Neural progenitor cell (in vitro differentiated cells): Measurements from ENCODE around the gene GHRHR. TPM values are rescaled to one million over a fixed set of nuclear protein-coding genes. Genes with fewer than 3 reads are reported as not detected.

Experiments used
- DNase-seq: peaks from one replicate; pipeline ENCODE4 v3.0.0-alpha.2; 2016; ENCODE audit warnings: low spot score
- H2AFZ ChIP-seq: fragments of 200-600 bp; sonication (generic); replicated peaks from 2 replicates; pipeline ENCODE4 v1.6.1; 2016; ENCODE audit warnings: antibody characterized with exemption
- H3F3A ChIP-seq: fragments of 200-600 bp; sonication (generic); 2 replicates; pipeline ENCODE4 v1.6.1; 2016; ENCODE audit warnings: antibody characterized with exemption, low read depth
- H3K27ac ChIP-seq: fragments of 200-600 bp; sonication (generic); 2 replicates; pipeline ENCODE4 v1.5.1; 2016; ENCODE audit warnings: mild to moderate bottlenecking
- H3K27me3 ChIP-seq: fragments of 200-600 bp; sonication (generic); 2 replicates; pipeline ENCODE4 v1.6.1; 2016; ENCODE audit warnings: mild to moderate bottlenecking, moderate library complexity
- H3K36me3 ChIP-seq: fragments of 200-600 bp; sonication (generic); 2 replicates; pipeline ENCODE4 v1.5.1; 2016
- H3K4me1 ChIP-seq: fragments of 200-600 bp; sonication (generic); 2 replicates; pipeline ENCODE4 v1.6.1; 2016; ENCODE audit warnings: mixed run types
- H3K4me2 ChIP-seq: fragments of 200-600 bp; sonication (generic); 2 replicates; pipeline ENCODE4 v1.6.1; 2016
- H3K4me3 ChIP-seq: fragments of 200-600 bp; sonication (generic); 2 replicates; pipeline ENCODE4 v1.5.1; 2016
- H3K79me2 ChIP-seq: fragments of 200-600 bp; sonication (generic); 2 replicates; pipeline ENCODE4 v1.6.1; 2016; ENCODE audit warnings: low read depth
- H3K9ac ChIP-seq: fragments of 200-600 bp; sonication (generic); 2 replicates; pipeline ENCODE4 v1.6.1; 2016
- H3K9me3 ChIP-seq: fragments of 200-600 bp; sonication (generic); 2 replicates; pipeline ENCODE4 v1.5.1; 2016; ENCODE audit warnings: low read depth
- H4K20me1 ChIP-seq: fragments of 200-600 bp; sonication (generic); 2 replicates; pipeline ENCODE4 v1.6.1; 2016; ENCODE audit warnings: low read depth
- H3K27ac Mint-ChIP-seq: 3 replicates; pipeline ENCODE4 v1.8.0; 2021; ENCODE audit warnings: mixed read lengths
- H3K27me3 Mint-ChIP-seq: 2 replicates; pipeline ENCODE4 v1.8.0; 2022; ENCODE audit warnings: low read depth, mild to moderate bottlenecking, inconsistent platforms, moderate library complexity, mixed read lengths; ENCODE audit not compliant: insufficient read depth
- H3K36me3 Mint-ChIP-seq: 3 replicates; pipeline ENCODE4 v1.8.0; 2021; ENCODE audit warnings: mixed read lengths
- H3K4me1 Mint-ChIP-seq: 3 replicates; pipeline ENCODE4 v1.8.0; 2021; ENCODE audit warnings: mixed read lengths
- H3K4me3 Mint-ChIP-seq: 3 replicates; pipeline ENCODE4 v1.8.0; 2021; ENCODE audit warnings: mild to moderate bottlenecking, moderate library complexity, mixed read lengths
- H3K9me3 Mint-ChIP-seq: 3 replicates; pipeline ENCODE4 v1.8.0; 2020; ENCODE audit warnings: mixed read lengths
- EZH2 ChIP-seq: fragments of 200-600 bp; sonication (generic); IDR thresholded peaks from 2 replicates; pipeline ENCODE4 v1.6.1; 2017; ENCODE audit warnings: antibody characterized with exemption, mild to moderate bottlenecking, moderate library complexity
- EZH2phosphoT487 ChIP-seq: fragments of 200-600 bp; sonication (generic); IDR thresholded peaks from 2 replicates; pipeline ENCODE4 v1.6.1; 2017; ENCODE audit warnings: antibody characterized with exemption
- total RNA-seq: library from RNA; depleted of rRNA; stranded (reverse); fragments of >200 nt; gene quantifications from 2 replicates; pipeline ENCODE4 v1.2.3, GENCODE V29; 2015; ENCODE audit warnings: low replicate concordance
- TF ChIP-seq, protein P1 (sequence below): fragments of 200-600 bp; sonication (generic); IDR thresholded peaks from 2 replicates; pipeline ENCODE4 v1.5.1; 2017; ENCODE audit warnings: antibody characterized with exemption, mild to moderate bottlenecking

GHRHR gene
- total RNA-seq, 1 donor from 2014 or later = not detected

DNA sequence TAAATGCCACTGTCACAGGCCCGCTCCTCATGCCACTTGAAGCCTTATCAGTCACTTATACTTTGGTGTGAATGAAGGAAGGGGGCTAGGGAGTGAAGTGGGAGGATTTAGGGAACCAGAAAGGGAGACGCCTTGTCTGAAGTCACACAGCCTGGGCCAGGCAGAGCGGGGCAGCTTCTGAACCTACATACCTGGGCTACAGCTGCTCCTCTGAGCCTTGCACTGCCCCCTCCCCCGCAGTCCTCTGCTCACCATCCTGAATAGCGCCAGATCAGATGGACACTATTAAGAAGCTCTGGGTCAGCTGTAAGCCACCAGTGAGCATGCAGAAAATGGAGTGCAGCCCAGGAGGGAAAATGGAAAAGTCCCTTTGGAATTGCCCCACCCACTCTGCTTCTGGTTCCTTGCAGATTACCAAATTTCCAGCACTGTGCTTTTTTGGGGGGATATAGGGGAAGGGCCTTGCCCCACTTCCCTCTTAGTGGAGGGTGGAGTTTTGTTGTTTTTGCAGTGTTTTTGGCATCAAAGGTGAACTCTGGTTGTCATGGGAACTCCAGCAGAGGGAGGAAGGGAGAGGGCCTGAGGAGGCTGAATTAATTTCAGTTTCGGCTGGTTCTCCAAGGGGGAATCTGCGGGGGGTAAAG lies 53.4 kb downstream of the GHRHR start:
- H3K9ac ChIP-seq = no peak overlapping the region
- H3K27me3 ChIP-seq = no peaks in the 10 kb centered on the region
- H3K79me2 ChIP-seq = no peaks in the 10 kb centered on the region
- Mint-ChIP-seq H3K9me3 (no peaks in the 10 kb centered on the region), H3K4me1 (peaks cover 34% of the 10 kb centered on the region), H3K27ac (peak overlapping the region; percentile 63), H3K36me3 (no peaks in the 10 kb centered on the region), H3K4me3 (no peak overlapping the region), H3K27me3 (peaks cover 16% of the 10 kb centered on the region)
- H3K27ac ChIP-seq = no peak overlapping the region
- no peak for DNase-seq
- H3K4me3 ChIP-seq = no peak overlapping the region
- no peaks in the 10 kb centered on the region for H3K36me3 ChIP-seq
- peaks cover 4% of the 10 kb centered on the region for H3K4me1 ChIP-seq
- H4K20me1 ChIP-seq = no peaks in the 10 kb centered on the region
- TF ChIP-seq, protein P1, sequence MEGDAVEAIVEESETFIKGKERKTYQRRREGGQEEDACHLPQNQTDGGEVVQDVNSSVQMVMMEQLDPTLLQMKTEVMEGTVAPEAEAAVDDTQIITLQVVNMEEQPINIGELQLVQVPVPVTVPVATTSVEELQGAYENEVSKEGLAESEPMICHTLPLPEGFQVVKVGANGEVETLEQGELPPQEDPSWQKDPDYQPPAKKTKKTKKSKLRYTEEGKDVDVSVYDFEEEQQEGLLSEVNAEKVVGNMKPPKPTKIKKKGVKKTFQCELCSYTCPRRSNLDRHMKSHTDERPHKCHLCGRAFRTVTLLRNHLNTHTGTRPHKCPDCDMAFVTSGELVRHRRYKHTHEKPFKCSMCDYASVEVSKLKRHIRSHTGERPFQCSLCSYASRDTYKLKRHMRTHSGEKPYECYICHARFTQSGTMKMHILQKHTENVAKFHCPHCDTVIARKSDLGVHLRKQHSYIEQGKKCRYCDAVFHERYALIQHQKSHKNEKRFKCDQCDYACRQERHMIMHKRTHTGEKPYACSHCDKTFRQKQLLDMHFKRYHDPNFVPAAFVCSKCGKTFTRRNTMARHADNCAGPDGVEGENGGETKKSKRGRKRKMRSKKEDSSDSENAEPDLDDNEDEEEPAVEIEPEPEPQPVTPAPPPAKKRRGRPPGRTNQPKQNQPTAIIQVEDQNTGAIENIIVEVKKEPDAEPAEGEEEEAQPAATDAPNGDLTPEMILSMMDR = no peak
- no peaks in the 10 kb centered on the region for H3K9me3 ChIP-seq
- no peak overlapping the region for H2AFZ ChIP-seq
- H3K4me2 ChIP-seq = peak overlapping the region; percentile 6
- no peaks in the 10 kb centered on the region for H3F3A ChIP-seq

DNA sequence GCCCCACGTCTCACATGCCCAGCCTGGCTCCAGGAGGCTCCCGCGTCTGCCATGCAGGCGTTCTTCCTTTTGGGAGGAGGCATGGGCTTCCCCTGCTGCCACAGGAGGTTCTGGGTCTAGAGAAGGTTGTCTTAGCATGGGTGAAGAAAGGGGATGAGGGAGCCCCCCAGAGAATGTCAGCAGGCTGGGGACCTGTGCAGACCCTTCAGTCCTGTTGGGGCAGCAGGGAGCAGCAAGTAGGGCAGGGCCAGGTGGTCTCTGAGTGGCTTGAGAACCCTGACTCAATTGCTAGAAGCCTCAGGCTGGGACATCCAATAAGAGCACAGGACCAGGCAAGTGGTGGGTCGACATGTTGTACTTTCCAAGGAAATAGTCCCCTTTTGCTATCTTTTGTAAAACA lies 54.0 kb downstream of the GHRHR start:
- DNase-seq = no peak
- Mint-ChIP-seq H3K36me3 (no peaks in the 10 kb centered on the region), H3K27me3 (peaks cover 18% of the 10 kb centered on the region), H3K4me3 (no peak overlapping the region), H3K9me3 (no peaks in the 10 kb centered on the region), H3K4me1 (peaks cover 38% of the 10 kb centered on the region), H3K27ac (no peak overlapping the region)
- no peak overlapping the region for H3K9ac ChIP-seq
- no peak overlapping the region for H3K4me3 ChIP-seq
- H3K79me2 ChIP-seq = no peaks in the 10 kb centered on the region
- peak overlapping the region; percentile 6 for H3K4me2 ChIP-seq
- no peaks in the 10 kb centered on the region for H3K9me3 ChIP-seq
- H3F3A ChIP-seq = no peaks in the 10 kb centered on the region
- H4K20me1 ChIP-seq = no peaks in the 10 kb centered on the region
- H3K36me3 ChIP-seq = no peaks in the 10 kb centered on the region
- no peak overlapping the region for H2AFZ ChIP-seq
- H3K27ac ChIP-seq = no peak overlapping the region
- TF ChIP-seq EZH2 = no peak
- no peak for TF ChIP-seq EZH2phosphoT487
- TF ChIP-seq, protein P1 = no peak
- H3K4me1 ChIP-seq = peaks cover 4% of the 10 kb centered on the region
- H3K27me3 ChIP-seq = no peaks in the 10 kb centered on the region

DNA sequence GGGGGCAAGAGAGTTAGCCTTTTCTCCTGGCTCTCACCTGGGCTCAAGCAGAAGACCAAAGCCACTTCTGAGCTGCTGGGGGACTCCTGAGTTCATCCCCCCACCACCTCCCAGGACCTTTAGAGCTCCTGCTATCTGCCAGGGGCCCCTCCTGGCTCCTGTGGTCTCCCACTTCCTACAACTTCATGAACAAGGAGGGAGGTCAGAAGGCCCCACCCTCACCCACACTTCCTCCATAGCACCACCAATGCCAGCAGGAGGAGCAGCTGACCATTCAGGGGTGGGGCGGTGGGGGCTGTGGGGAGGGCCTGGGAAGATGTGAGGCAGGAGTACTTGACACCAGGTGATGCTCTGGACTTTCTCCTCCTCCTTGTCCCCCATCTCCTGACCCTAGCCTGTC lies 55.8 kb downstream of the GHRHR start:
- Histone ChIP-seq H3K9ac (no peak overlapping the region), H3K79me2 (no peaks in the 10 kb centered on the region), H3K4me1 (peaks cover 4% of the 10 kb centered on the region), H3F3A (no peaks in the 10 kb centered on the region), H3K27ac (no peak overlapping the region), H3K4me2 (no peak overlapping the region), H3K4me3 (no peak overlapping the region), H2AFZ (no peak overlapping the region), H3K9me3 (no peaks in the 10 kb centered on the region), H3K27me3 (peaks cover 7% of the 10 kb centered on the region), H4K20me1 (no peaks in the 10 kb centered on the region), H3K36me3 (no peaks in the 10 kb centered on the region)
- TF ChIP-seq, protein P1 = no peak
- TF ChIP-seq EZH2 (no peak), EZH2phosphoT487 (no peak)
- H3K27ac Mint-ChIP-seq = no peak overlapping the region
- H3K4me1 Mint-ChIP-seq = peaks cover 53% of the 10 kb centered on the region
- no peak overlapping the region for H3K4me3 Mint-ChIP-seq
- H3K27me3 Mint-ChIP-seq = peaks cover 16% of the 10 kb centered on the region
- DNase-seq = no peak
- no peaks in the 10 kb centered on the region for H3K36me3 Mint-ChIP-seq
- no peaks in the 10 kb centered on the region for H3K9me3 Mint-ChIP-seq
